ENCODE data around the gene VPS39.

DNA sequence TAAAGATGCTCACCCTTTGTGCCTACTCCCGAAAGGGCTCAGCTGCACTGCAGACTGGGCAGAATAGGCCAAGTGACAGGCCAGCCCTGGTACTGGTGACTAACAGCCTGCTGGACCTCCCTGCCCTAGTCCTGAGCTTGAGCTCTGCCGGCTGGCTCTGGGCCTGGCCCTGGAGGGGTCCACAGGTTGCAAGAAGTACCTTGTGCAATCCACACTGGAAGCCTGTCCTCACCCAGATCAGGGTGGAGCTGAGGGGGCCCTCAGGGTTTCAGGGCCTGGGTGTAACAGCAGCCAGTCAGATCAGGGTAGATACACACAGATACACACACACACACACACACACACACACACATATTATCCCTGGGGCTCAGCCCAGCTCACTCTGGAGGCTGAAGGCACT is 86.4 kb downstream of the VPS39 start:
- no peak for TF ChIP-seq POLR2A (IDR thresholded peaks at IDR 0.05)
- TF ChIP-seq, protein P1, sequence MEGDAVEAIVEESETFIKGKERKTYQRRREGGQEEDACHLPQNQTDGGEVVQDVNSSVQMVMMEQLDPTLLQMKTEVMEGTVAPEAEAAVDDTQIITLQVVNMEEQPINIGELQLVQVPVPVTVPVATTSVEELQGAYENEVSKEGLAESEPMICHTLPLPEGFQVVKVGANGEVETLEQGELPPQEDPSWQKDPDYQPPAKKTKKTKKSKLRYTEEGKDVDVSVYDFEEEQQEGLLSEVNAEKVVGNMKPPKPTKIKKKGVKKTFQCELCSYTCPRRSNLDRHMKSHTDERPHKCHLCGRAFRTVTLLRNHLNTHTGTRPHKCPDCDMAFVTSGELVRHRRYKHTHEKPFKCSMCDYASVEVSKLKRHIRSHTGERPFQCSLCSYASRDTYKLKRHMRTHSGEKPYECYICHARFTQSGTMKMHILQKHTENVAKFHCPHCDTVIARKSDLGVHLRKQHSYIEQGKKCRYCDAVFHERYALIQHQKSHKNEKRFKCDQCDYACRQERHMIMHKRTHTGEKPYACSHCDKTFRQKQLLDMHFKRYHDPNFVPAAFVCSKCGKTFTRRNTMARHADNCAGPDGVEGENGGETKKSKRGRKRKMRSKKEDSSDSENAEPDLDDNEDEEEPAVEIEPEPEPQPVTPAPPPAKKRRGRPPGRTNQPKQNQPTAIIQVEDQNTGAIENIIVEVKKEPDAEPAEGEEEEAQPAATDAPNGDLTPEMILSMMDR (IDR thresholded peaks at IDR 0.05), result no peak
